Stimulated activated CD4-positive, alpha-beta T cell treated with anti-CD3 and anti-CD28 coated beads, Interleukin-2, amount 100 ng/mL, for 4 hours (primary cell): Measurements from ENCODE around the gene FTO.

Experiments used
- DNase-seq: peaks from one replicate; pipeline ENCODE4 v3.0.0-alpha.2; 2020; ENCODE audit warnings: low read depth

Gene FTO

GRCh38 chr16:54055191-54055590 lies 351.2 kb downstream of the FTO start:
- DNase-seq, result no peak

- no peak for DNase-seq
Measured at GRCh38 chr16:54055864-54056263, 351.9 kb downstream of the FTO start.

- no peak for DNase-seq
Measured at GRCh38 chr16:54056921-54057320, 353.0 kb downstream of the FTO start.

GRCh38 chr16:54059319-54059718 lies 355.4 kb downstream of the FTO start:
- DNase-seq, result no peak

- DNase-seq, result no peak
Measured at GRCh38 chr16:54060599-54061421, 356.9 kb downstream of the FTO start.

GRCh38 chr16:54061454-54061853 lies 357.5 kb downstream of the FTO start:
- DNase-seq, result no peak

GRCh38 chr16:54062361-54063278 lies 358.7 kb downstream of the FTO start:
- no peak for DNase-seq

- DNase-seq, result no peak
Measured at GRCh38 chr16:54063279-54063773, 359.4 kb downstream of the FTO start.

- DNase-seq, result no peak
Measured at GRCh38 chr16:54066451-54067105, 362.6 kb downstream of the FTO start.

GRCh38 chr16:54067322-54068065 lies 363.5 kb downstream of the FTO start:
- no peak for DNase-seq

- no peak for DNase-seq
Measured at GRCh38 chr16:54068212-54068611, 364.3 kb downstream of the FTO start.

- DNase-seq, result no peak
Measured at GRCh38 chr16:54069601-54070239, 365.8 kb downstream of the FTO start.

- no peak for DNase-seq
Measured at GRCh38 chr16:54070789-54071343, 366.9 kb downstream of the FTO start.

- DNase-seq, result no peak
Measured at GRCh38 chr16:54071514-54071913, 367.6 kb downstream of the FTO start.

GRCh38 chr16:54072237-54072636 lies 368.3 kb downstream of the FTO start:
- no peak for DNase-seq

- DNase-seq, result no peak
Measured at GRCh38 chr16:54073356-54073755, 369.4 kb downstream of the FTO start.

- no peak for DNase-seq
Measured at GRCh38 chr16:54075446-54075845, 371.5 kb downstream of the FTO start.

- no peak for DNase-seq
Measured at GRCh38 chr16:54076006-54076504, 372.1 kb downstream of the FTO start.

GRCh38 chr16:54077050-54077821 lies 373.3 kb downstream of the FTO start:
- no peak for DNase-seq

- no peak for DNase-seq
Measured at GRCh38 chr16:54080524-54081008, 376.6 kb downstream of the FTO start.
